K562 (cell line): Measurements from ENCODE around the gene TAF12. TPM values are rescaled to one million over a fixed set of nuclear protein-coding genes. Genes with fewer than 3 reads are reported as not detected.
A peak's percentile ranks its signal among the peaks of the same experiment; 100 is the strongest.

Experiments
- BMI1 ChIP-seq: fragments of 150-350 bp; IDR thresholded peaks from 2 replicates; pipeline ENCODE4 v1.6.1; 2014; ENCODE audit warnings: low read length
- DDX20 ChIP-seq: fragments of 450-650 bp; IDR thresholded peaks from 2 replicates; pipeline ENCODE4 v1.6.1; 2016; ENCODE audit warnings: missing genetic modification characterization, low read depth, mild to moderate bottlenecking, missing compliant biosample characterization, moderate library complexity
- GATA2 ChIP-seq: sonication (generic); formaldehyde crosslinking; IDR thresholded peaks from 2 replicates; pipeline ENCODE4 v1.4.0; 2020; ENCODE audit warnings: mild to moderate bottlenecking, missing genetic modification reagents
- NCOA4 ChIP-seq: fragments of 450-650 bp; IDR thresholded peaks from 2 replicates; pipeline ENCODE4 v1.6.1; 2018; ENCODE audit warnings: mild to moderate bottlenecking; ENCODE audit not compliant: partially characterized antibody
- NKRF ChIP-seq: fragments of 450-650 bp; IDR thresholded peaks from 2 replicates; pipeline ENCODE4 v1.6.1; 2016; ENCODE audit warnings: borderline replicate concordance
- POLR2G ChIP-seq: fragments of 200-400 bp; formaldehyde crosslinking; IDR thresholded peaks from 2 replicates; pipeline ENCODE4 v1.6.1; 2017; ENCODE audit warnings: low read depth, mild to moderate bottlenecking, antibody characterized with exemption, low read length, moderate library complexity
- SMARCE1 ChIP-seq: fragments of 450-650 bp; IDR thresholded peaks from 2 replicates; pipeline ENCODE4 v1.7.1; 2016; ENCODE audit warnings: mild to moderate bottlenecking
- ZKSCAN3 ChIP-seq: fragments of 250-450 bp; sonication (Bioruptor Pico); IDR thresholded peaks from 2 replicates; pipeline ENCODE4 v1.4.0; 2020
- ZNF23 ChIP-seq: fragments of 250-450 bp; sonication (Bioruptor Pico); IDR thresholded peaks from 2 replicates; pipeline ENCODE4 v1.4.0; 2020; ENCODE audit warnings: mild to moderate bottlenecking
- ZNF449 ChIP-seq: fragments of 250-450 bp; sonication (Bioruptor Pico); IDR thresholded peaks from 2 replicates; pipeline ENCODE4 v1.8.0; 2022; ENCODE audit warnings: moderate library complexity, mild to moderate bottlenecking, inconsistent platforms
- ZNF586 ChIP-seq: fragments of 450-650 bp; formaldehyde crosslinking; conservative IDR thresholded peaks from 2 replicates; pipeline ENCODE4 v1.4.0; 2020; ENCODE audit warnings: mild to moderate bottlenecking, moderate library complexity
- ZNF740 ChIP-seq, 3 experiments: fragments of 200-800 bp in 1 of 3; sonication (Bioruptor generic) in 1 of 3; sonication (generic) in 1 of 3; formaldehyde crosslinking in 1 of 3; IDR thresholded peaks; 2 replicates each; pipeline versions ENCODE4 v1.6.1 to v1.8.0; 2016 to 2022; ENCODE audit warnings: mild to moderate bottlenecking in 2 of 3, missing compliant biosample characterization in 2 of 3, missing genetic modification characterization in 2 of 3, missing genetic modification reagents in 1 of 3
- polyA plus RNA-seq, 8 experiments: library from polyadenylated mRNA; depleted of rRNA in 4 of 8; stranded (reverse) in 5 of 8; unstranded in 3 of 8; fragments of >200 nt; fragmentation: Nextera tagmentation in 2 of 8; fragmentation: Illumina TruSeq in 1 of 8; extraction: Ambion mirVana in 2 of 8; extraction: Trizol in 1 of 8; gene quantifications; 2 replicates each; pipeline versions ENCODE4 v1.2.1 to v1.2.3, GENCODE V29; 2011 to 2014; ENCODE audit warnings: inconsistent platforms in 1 of 8, missing spikeins in 1 of 8
- total RNA-seq, 7 experiments: library from RNA; depleted of rRNA in 6 of 7; stranded (reverse); fragments of >200 nt in 6 of 7; fragmentation: Illumina TruSeq in 2 of 7; extraction: Trizol in 2 of 7; gene quantifications; 2 replicates each; pipeline versions ENCODE4 v1.2.1 to v1.2.3, GENCODE V29; 2011 to 2021; ENCODE audit warnings: low replicate concordance in 1 of 7
- TF ChIP-seq, protein P1 (sequence below): fragments of 450-650 bp; conservative IDR thresholded peaks from 2 replicates; pipeline ENCODE4 v1.6.1; 2016; ENCODE audit warnings: missing genetic modification characterization, low read depth, mild to moderate bottlenecking, control low read depth, missing compliant biosample characterization
- TF ChIP-seq, protein P2 (sequence below), 2 experiments: fragments of 150-350 bp in 1 of 2; IDR thresholded peaks; 2 replicates each; pipeline ENCODE4 v1.6.1; 2012 to 2016; ENCODE audit warnings: low read depth in 2 of 2, low read length in 2 of 2, mild to moderate bottlenecking in 1 of 2, moderate library complexity in 1 of 2
- TF ChIP-seq, protein P3 (sequence below): fragments of 450-650 bp; formaldehyde crosslinking; IDR thresholded peaks from 2 replicates; pipeline ENCODE4 v1.4.0; 2020; ENCODE audit warnings: mild to moderate bottlenecking

The TAF12 gene
- total and polyA plus RNA-seq, 9 of the 15 experiments (the other 6 are each of a cell fraction or from before 2014, with no cell fraction given): 31.6 to 89.0 (median 50.5) TPM

DNA sequence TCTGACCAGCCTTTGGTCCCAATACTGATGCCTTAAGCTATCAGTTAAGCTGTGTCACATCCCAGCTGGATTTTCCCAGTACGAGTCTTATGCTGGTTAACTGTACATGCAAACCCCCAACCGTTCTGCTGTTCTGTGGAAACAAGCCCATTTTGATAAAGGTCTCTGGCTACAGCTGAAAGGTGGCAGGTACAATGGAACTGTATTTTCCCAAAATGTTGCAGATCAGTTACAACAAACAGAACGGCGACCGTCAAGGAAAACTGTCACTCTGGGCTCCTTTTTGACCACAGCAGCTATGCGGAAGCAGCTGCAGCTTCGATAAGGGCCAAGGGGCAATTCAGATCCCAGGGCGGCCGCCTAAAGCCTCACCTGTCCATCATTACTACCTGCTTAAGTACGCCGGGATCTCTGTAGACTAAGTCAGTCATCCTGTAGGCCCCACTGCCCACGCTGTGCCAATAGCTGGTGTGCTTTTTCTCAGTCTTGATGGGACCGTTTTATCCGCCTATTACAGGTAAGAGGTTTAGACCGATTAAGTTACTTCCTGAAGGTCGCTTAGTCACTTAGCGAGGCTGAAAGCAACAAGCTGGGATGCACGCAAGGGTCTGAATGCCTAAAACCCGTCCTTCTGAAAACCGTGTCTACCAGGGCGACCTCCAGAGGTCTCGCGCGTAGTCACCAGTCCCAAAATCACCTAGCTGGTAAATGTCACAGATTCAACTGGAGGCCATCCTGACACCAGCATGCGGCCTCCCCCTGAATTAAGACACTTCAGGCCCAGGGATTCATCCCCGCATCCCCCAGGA, 61.9 kb downstream of the TAF12 start (continued):
- no peak; the same call in 1 of the 2 replicates for TF ChIP-seq NKRF
- TF ChIP-seq BMI1: no peak
- TF ChIP-seq NCOA4: no peak
- no peak for TF ChIP-seq ZNF740 (CRISPR knock-in tag; IDR thresholded peaks at IDR 0.05)
- no peak for TF ChIP-seq ZNF740 (tag; IDR thresholded peaks at IDR 0.05)
- TF ChIP-seq, protein P1, sequence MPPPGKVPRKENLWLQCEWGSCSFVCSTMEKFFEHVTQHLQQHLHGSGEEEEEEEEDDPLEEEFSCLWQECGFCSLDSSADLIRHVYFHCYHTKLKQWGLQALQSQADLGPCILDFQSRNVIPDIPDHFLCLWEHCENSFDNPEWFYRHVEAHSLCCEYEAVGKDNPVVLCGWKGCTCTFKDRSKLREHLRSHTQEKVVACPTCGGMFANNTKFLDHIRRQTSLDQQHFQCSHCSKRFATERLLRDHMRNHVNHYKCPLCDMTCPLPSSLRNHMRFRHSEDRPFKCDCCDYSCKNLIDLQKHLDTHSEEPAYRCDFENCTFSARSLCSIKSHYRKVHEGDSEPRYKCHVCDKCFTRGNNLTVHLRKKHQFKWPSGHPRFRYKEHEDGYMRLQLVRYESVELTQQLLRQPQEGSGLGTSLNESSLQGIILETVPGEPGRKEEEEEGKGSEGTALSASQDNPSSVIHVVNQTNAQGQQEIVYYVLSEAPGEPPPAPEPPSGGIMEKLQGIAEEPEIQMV: no peak
- TF ChIP-seq ZNF449 (CRISPR knock-in tag): no peak
- TF ChIP-seq GATA2 (CRISPR knock-in tag): peak; percentile 57; the same call in 1 of the 2 replicates
- TF ChIP-seq ZNF586: no peak
- no peak for TF ChIP-seq ZNF23 (CRISPR knock-in tag)
- peak; percentile 48; the same call in 1 of the 2 replicates for TF ChIP-seq SMARCE1
- no peak for TF ChIP-seq POLR2G
- TF ChIP-seq ZKSCAN3 (CRISPR knock-in tag): no peak
- TF ChIP-seq, protein P2, sequence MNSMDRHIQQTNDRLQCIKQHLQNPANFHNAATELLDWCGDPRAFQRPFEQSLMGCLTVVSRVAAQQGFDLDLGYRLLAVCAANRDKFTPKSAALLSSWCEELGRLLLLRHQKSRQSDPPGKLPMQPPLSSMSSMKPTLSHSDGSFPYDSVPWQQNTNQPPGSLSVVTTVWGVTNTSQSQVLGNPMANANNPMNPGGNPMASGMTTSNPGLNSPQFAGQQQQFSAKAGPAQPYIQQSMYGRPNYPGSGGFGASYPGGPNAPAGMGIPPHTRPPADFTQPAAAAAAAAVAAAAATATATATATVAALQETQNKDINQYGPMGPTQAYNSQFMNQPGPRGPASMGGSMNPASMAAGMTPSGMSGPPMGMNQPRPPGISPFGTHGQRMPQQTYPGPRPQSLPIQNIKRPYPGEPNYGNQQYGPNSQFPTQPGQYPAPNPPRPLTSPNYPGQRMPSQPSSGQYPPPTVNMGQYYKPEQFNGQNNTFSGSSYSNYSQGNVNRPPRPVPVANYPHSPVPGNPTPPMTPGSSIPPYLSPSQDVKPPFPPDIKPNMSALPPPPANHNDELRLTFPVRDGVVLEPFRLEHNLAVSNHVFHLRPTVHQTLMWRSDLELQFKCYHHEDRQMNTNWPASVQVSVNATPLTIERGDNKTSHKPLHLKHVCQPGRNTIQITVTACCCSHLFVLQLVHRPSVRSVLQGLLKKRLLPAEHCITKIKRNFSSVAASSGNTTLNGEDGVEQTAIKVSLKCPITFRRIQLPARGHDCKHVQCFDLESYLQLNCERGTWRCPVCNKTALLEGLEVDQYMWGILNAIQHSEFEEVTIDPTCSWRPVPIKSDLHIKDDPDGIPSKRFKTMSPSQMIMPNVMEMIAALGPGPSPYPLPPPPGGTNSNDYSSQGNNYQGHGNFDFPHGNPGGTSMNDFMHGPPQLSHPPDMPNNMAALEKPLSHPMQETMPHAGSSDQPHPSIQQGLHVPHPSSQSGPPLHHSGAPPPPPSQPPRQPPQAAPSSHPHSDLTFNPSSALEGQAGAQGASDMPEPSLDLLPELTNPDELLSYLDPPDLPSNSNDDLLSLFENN (IDR thresholded peaks at IDR 0.05; ENCODE audit: low read depth in 2 of 2, low read length in 2 of 2): no peak
- TF ChIP-seq, protein P3, sequence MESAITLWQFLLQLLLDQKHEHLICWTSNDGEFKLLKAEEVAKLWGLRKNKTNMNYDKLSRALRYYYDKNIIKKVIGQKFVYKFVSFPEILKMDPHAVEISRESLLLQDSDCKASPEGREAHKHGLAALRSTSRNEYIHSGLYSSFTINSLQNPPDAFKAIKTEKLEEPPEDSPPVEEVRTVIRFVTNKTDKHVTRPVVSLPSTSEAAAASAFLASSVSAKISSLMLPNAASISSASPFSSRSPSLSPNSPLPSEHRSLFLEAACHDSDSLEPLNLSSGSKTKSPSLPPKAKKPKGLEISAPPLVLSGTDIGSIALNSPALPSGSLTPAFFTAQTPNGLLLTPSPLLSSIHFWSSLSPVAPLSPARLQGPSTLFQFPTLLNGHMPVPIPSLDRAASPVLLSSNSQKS (CRISPR knock-in tag): no peak
- TF ChIP-seq DDX20 (tag): no peak
